GM12873 (cell line): Measurements from ENCODE around the gene CIB4.

Source experiments
- CTCF ChIP-seq: IDR thresholded peaks from 2 replicates; pipeline ENCODE4 v1.5.1; 2012; ENCODE audit warnings: low read depth, mild to moderate bottlenecking, moderate library complexity, low read length, control low read depth; ENCODE audit not compliant: insufficient read depth; ENCODE audit errors: missing control alignments

Gene CIB4

DNA sequence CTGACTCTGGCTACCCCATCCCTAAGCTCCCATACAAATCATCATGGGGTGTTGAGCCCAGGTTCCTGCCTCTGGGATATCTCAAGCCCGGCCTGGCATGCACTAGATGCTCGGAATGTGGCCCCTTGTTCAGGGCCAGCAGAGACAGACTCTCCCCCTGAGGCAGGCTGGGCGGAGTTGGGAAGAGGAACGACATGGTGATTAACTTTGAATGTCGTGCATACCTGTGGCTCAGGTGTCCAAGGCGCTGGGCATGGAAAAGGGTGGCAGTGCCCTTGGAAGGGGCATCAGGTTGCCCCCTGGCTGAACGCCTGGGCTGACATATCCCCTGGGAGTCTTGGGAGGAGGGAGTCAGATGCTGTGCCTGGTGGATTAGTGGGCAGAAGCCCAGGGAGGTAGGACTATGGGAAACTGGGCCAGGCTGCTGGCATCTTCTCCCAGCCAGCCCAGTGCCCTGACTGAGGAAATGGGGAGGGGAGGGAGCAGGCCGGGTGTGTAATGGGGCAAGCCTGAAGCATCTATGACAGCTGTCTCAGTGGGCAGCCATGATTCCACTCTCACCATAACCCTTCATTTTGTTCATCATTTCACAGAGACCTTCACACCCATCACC lies 105.4 kb downstream of the CIB4 start:
- TF ChIP-seq CTCF: no peak

DNA sequence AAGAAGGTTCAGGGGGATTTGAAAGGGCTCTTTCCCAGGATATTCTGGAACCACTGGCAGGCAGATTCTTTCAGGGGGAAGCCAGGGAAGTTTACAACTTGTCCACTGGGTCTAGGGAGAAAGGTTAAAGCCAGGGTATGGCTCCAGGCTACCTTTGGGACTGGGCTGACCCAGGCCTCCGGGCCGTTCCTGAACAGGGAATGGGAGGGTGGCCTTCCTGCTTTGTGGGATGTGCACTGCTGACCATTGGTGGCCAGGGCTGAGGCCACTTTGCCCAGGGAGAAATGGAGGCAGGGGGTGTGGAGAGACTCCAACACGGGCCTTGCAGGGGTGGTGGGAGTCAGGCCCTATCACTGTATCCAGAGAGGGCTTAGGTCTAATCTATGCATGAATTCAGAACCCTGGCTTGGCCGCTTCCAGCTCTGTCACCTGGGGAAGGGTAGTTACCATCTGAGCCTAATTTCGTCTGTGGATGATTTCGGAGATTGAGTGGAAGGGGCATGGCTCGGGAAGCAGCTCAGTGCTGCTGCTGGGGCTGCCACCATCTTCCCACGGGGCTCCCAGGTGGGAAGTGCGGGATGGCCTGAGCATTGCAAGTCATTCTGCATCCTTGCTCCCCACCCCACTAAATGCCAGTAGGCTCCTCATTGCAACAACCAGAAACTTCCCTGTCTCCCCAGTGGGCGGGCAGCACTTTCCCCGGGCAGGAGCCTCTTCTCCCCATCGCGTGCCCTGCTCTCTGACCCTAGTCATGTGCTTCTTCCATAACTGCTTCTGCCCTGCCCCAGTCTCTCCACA lies 106.1 kb downstream of the CIB4 start:
- no peak for TF ChIP-seq CTCF

GRCh38 chr2:26534098-26534864 lies 106.9 kb downstream of the CIB4 start:
- no peak for TF ChIP-seq CTCF

GRCh38 chr2:26533661-26534060 lies 107.5 kb downstream of the CIB4 start:
- no peak for TF ChIP-seq CTCF

DNA sequence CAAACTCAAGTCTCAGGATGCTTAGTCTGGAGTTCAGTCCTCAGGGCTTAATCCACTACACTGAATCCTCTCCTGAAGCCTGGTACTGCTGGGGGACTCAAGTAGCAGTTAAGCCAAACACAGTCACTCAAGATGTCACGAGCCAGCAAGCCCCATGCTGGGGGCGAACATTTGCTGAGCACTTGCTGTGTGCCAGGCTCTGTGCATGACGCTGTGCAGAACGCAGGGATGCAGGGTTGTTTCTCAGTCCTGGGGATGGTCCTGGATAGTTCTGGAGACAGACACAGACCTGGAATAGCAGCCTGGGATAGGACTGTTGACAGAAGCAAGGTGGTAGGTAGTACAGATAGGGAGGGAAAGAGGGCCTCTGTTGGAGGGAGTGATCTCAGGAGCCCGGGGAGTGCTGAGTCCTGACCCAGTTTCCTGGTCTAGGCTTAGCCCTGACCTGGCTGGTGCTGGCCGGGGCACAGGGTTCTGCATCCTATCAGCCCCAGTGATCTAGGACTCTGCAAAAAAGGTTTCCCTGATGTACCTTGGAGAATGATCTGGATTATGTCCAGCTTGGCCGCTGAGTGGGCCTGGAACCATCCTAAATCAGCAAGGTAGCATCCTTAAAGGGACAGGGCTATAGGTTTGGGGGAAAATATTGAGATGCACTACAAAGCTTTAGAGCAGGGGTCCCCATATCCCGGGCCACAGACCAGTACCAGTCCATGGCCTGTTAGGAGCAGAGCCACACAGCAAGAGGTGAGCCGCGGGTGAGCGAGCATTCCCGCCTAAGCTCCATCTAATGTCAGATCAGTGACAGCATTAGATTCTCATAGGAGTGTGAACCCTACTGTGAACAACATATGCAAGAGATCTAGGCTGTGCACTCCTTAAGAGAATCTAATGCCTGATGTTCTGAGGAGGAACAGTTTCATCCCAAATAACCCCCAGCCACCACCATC lies 108.6 kb downstream of the CIB4 start:
- TF ChIP-seq CTCF: no peak
